ENCODE results near the gene PRUNE2.
"Not testable (repeated sequence)": the region's sequence is repeated elsewhere in the genome, so short reads cannot be mapped to it uniquely, and the experiment has no call there.

- TF ChIP-seq, protein P1, sequence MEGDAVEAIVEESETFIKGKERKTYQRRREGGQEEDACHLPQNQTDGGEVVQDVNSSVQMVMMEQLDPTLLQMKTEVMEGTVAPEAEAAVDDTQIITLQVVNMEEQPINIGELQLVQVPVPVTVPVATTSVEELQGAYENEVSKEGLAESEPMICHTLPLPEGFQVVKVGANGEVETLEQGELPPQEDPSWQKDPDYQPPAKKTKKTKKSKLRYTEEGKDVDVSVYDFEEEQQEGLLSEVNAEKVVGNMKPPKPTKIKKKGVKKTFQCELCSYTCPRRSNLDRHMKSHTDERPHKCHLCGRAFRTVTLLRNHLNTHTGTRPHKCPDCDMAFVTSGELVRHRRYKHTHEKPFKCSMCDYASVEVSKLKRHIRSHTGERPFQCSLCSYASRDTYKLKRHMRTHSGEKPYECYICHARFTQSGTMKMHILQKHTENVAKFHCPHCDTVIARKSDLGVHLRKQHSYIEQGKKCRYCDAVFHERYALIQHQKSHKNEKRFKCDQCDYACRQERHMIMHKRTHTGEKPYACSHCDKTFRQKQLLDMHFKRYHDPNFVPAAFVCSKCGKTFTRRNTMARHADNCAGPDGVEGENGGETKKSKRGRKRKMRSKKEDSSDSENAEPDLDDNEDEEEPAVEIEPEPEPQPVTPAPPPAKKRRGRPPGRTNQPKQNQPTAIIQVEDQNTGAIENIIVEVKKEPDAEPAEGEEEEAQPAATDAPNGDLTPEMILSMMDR (IDR thresholded peaks at IDR 0.05) = peak; percentile 28 to 57 (median 40)
- TF ChIP-seq POLR2A (IDR thresholded peaks at IDR 0.05) = not testable (repeated sequence)
Observed at GRCh38 chr9:76665966-76666365, 239.9 kb downstream of the PRUNE2 start.

Measured in adrenal gland (tissue), 5 donors.